ENCODE data around the gene ANKS6.

DNA sequence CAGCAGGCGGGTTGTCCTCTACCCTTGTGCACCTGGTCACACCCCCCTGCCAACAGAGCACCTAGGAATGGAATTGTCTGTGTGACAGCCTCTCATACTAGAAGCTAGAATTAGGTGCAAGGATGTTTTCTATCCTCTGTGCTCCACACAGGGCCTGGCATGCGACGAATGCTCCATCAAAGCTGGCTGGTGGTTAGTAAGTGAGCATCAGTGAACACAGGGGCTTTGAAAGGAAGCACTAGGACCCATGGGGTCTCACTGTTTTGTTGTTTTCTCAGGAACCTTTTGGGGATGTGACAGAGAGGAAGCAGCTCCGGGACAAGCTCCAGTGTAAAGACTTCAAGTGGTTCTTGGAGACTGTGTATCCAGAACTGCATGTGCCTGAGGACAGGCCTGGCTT lies 43.4 kb upstream of the ANKS6 start:
- TF ChIP-seq, protein P1, sequence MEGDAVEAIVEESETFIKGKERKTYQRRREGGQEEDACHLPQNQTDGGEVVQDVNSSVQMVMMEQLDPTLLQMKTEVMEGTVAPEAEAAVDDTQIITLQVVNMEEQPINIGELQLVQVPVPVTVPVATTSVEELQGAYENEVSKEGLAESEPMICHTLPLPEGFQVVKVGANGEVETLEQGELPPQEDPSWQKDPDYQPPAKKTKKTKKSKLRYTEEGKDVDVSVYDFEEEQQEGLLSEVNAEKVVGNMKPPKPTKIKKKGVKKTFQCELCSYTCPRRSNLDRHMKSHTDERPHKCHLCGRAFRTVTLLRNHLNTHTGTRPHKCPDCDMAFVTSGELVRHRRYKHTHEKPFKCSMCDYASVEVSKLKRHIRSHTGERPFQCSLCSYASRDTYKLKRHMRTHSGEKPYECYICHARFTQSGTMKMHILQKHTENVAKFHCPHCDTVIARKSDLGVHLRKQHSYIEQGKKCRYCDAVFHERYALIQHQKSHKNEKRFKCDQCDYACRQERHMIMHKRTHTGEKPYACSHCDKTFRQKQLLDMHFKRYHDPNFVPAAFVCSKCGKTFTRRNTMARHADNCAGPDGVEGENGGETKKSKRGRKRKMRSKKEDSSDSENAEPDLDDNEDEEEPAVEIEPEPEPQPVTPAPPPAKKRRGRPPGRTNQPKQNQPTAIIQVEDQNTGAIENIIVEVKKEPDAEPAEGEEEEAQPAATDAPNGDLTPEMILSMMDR (IDR thresholded peaks at IDR 0.05), result no peak
- no peak for TF ChIP-seq EP300 (IDR thresholded peaks at IDR 0.05)

All from stomach (tissue), 4 donors.